Trophoblast cell (in vitro differentiated cells and primary cell): Measurements from ENCODE around the gene EFNA3.

Experiments used
- DNase-seq, 2 donors: peaks; one replicate each; pipeline ENCODE4 v3.0.0-alpha.2; 2016
- H2AFZ ChIP-seq: 2 replicates; pipeline ENCODE4 v1.6.1; 2013; ENCODE audit warnings: low read length, moderate library complexity, mild to moderate bottlenecking; ENCODE audit not compliant: insufficient read depth, poor library complexity
- H2AK5ac ChIP-seq: 2 replicates; pipeline ENCODE4 v1.6.1; 2013; ENCODE audit warnings: mild to moderate bottlenecking, low read length
- H2BK120ac ChIP-seq: 2 replicates; pipeline ENCODE4 v1.6.1; 2013; ENCODE audit warnings: low read length, mild to moderate bottlenecking, moderate library complexity; ENCODE audit not compliant: insufficient read depth, poor library complexity
- H2BK12ac ChIP-seq: 2 replicates; pipeline ENCODE4 v1.6.1; 2013; ENCODE audit warnings: mild to moderate bottlenecking, low read length, moderate library complexity
- H2BK5ac ChIP-seq: 2 replicates; pipeline ENCODE4 v1.6.1; 2013; ENCODE audit warnings: low read length, low read depth, moderate library complexity, mild to moderate bottlenecking; ENCODE audit not compliant: poor library complexity
- H3K14ac ChIP-seq: 2 replicates; pipeline ENCODE4 v1.6.1; 2013; ENCODE audit warnings: mild to moderate bottlenecking, low read length
- H3K18ac ChIP-seq: 2 replicates; pipeline ENCODE4 v1.6.1; 2013; ENCODE audit warnings: mild to moderate bottlenecking, low read length
- H3K23ac ChIP-seq: 2 replicates; pipeline ENCODE4 v1.6.1; 2013; ENCODE audit warnings: low read length
- H3K27ac ChIP-seq: 2 replicates; pipeline ENCODE4 v1.5.1; 2013; ENCODE audit warnings: low read depth, mild to moderate bottlenecking, inconsistent platforms, low read length, moderate library complexity
- H3K27me3 ChIP-seq: 2 replicates; pipeline ENCODE4 v1.6.1; 2013; ENCODE audit warnings: inconsistent platforms, mild to moderate bottlenecking, low read length, moderate library complexity; ENCODE audit not compliant: insufficient read depth
- H3K36me3 ChIP-seq, 2 experiments: 1 replicate in 1 of 2; 2 replicates in 1 of 2; pipeline ENCODE4 v1.6.1; 2013; ENCODE audit warnings: low read length in 2 of 2, mild to moderate bottlenecking in 2 of 2, moderate library complexity in 1 of 2; ENCODE audit not compliant: insufficient read depth in 2 of 2, control insufficient read depth in 1 of 2
- H3K4ac ChIP-seq: 2 replicates; pipeline ENCODE4 v1.6.1; 2013; ENCODE audit warnings: low read depth, mild to moderate bottlenecking, low read length, moderate library complexity
- H3K4me1 ChIP-seq, 2 experiments: 1 replicate in 1 of 2; 2 replicates in 1 of 2; pipeline ENCODE4 v1.6.1; 2013; ENCODE audit warnings: low read length in 2 of 2, mild to moderate bottlenecking in 2 of 2, moderate library complexity in 1 of 2; ENCODE audit not compliant: insufficient read depth in 2 of 2, control insufficient read depth in 1 of 2
- H3K4me2 ChIP-seq: 2 replicates; pipeline ENCODE4 v1.6.1; 2013; ENCODE audit warnings: inconsistent platforms, mild to moderate bottlenecking, low read length, moderate library complexity
- H3K4me3 ChIP-seq: 2 replicates; pipeline ENCODE4 v1.5.1; 2013; ENCODE audit warnings: mild to moderate bottlenecking, low read depth, low read length, inconsistent platforms
- H3K79me1 ChIP-seq: one replicate; pipeline ENCODE4 v1.6.1; 2013; ENCODE audit warnings: low read length
- H3K79me2 ChIP-seq: 2 replicates; pipeline ENCODE4 v1.6.1; 2013; ENCODE audit warnings: low read length, mild to moderate bottlenecking; ENCODE audit not compliant: control insufficient read depth, insufficient read depth, poor library complexity
- H3K9ac ChIP-seq: 2 replicates; pipeline ENCODE4 v1.6.1; 2013; ENCODE audit warnings: mild to moderate bottlenecking, low read length
- H3K9me3 ChIP-seq: 2 replicates; pipeline ENCODE4 v1.6.1; 2013; ENCODE audit warnings: low read depth, mild to moderate bottlenecking, control low read depth, inconsistent platforms, low read length; ENCODE audit not compliant: insufficient read depth
- H4K12ac ChIP-seq: 2 replicates; pipeline ENCODE4 v1.6.1; 2013; ENCODE audit warnings: low read depth, mild to moderate bottlenecking, low read length, moderate library complexity
- H4K8ac ChIP-seq: 2 replicates; pipeline ENCODE4 v1.6.1; 2013; ENCODE audit warnings: low read depth, mild to moderate bottlenecking, low read length, moderate library complexity
- H4K91ac ChIP-seq: one replicate; pipeline ENCODE4 v1.6.1; 2013; ENCODE audit warnings: low read depth, mild to moderate bottlenecking, low read length, moderate library complexity
- WGBS: extraction: QIAGEN DNeasy Blood & Tissue Kit; methylation state at CpG from one replicate; pipeline ENCODE4 v1.1.7; 2013; ENCODE audit warnings: missing lambda C conversion rate; ENCODE audit not compliant: insufficient read length, insufficient coverage; ENCODE audit errors: extremely low coverage; 5-methylcytosine and 5-hydroxymethylcytosine counted together

EFNA3 gene

GRCh38 chr1:155050560-155051341, 27.9 kb upstream of the EFNA3 start, which contains the start of gene ADAM15:
ADAM15 (plus strand) TSS chr1:155051316; CDS start chr1:155051387, 71 bp downstream.
- peak within 1 kb of the TSS; percentile 54 for H3K4ac ChIP-seq
- peak within 1 kb of the TSS; percentile 20 for H2AK5ac ChIP-seq
- H4K12ac ChIP-seq: peak within 1 kb of the TSS; percentile 4
- peak within 1 kb of the TSS; percentile 49 for H3K14ac ChIP-seq
- H3K4me1 ChIP-seq: peaks cover 18 to 27% of the 10 kb centered on the region in 2 experiments
- H3K27me3 ChIP-seq: no peaks in the 10 kb centered on the region
- H3K27ac ChIP-seq: peak within 1 kb of the TSS; percentile 62
- H3K4me2 ChIP-seq: peak within 1 kb of the TSS; percentile 97
- H3K9me3 ChIP-seq: no peaks in the 10 kb centered on the region
- peaks cover 0 to 3% of the 10 kb centered on the region in 2 experiments for H3K36me3 ChIP-seq
- peak within 1 kb of the TSS; percentile 78 for H3K4me3 ChIP-seq
- peak within 1 kb of the TSS; percentile 51 for H2BK12ac ChIP-seq
- peak within 1 kb of the TSS; percentile 69 for H2BK120ac ChIP-seq
- peak within 1 kb of the TSS; percentile 93 for H4K91ac ChIP-seq
- peak within 1 kb of the TSS; percentile 67 for H2BK5ac ChIP-seq
- DNase-seq: peak; percentile 90 to 96
- peak within 1 kb of the TSS; percentile 63 for H4K8ac ChIP-seq
- no CpG with 5 or more reads among the region's 99 CpGs for WGBS
- no peak within 1 kb of the TSS for H3K23ac ChIP-seq
- H3K9ac ChIP-seq: peak within 1 kb of the TSS; percentile 73
- peak within 1 kb of the TSS; percentile 80 for H2AFZ ChIP-seq
- peaks cover 4% of the 10 kb centered on the region for H3K79me2 ChIP-seq
- peak within 1 kb of the TSS; percentile 71 for H3K18ac ChIP-seq
- H3K79me1 ChIP-seq: peaks cover 7% of the 10 kb centered on the region

- H2BK5ac ChIP-seq: no peak overlapping the region
- peak overlapping the region; percentile 43 for H4K8ac ChIP-seq
- H2BK120ac ChIP-seq: peak overlapping the region; percentile 26
- peaks cover 18 to 27% of the 10 kb centered on the region in 2 experiments for H3K4me1 ChIP-seq
- H3K4ac ChIP-seq: no peak overlapping the region
- H3K14ac ChIP-seq: peak overlapping the region; percentile 49
- H3K18ac ChIP-seq: peak overlapping the region; percentile 71
- no peak overlapping the region for H4K12ac ChIP-seq
- DNase-seq: no peak
- no peak overlapping the region for H3K9ac ChIP-seq
- H2AFZ ChIP-seq: peak overlapping the region; percentile 60
- H3K79me1 ChIP-seq: peaks cover 7% of the 10 kb centered on the region
- no peaks in the 10 kb centered on the region for H3K27me3 ChIP-seq
- peak overlapping the region; percentile 69 for H3K4me3 ChIP-seq
- no peak overlapping the region for H3K27ac ChIP-seq
- H4K91ac ChIP-seq: no peak overlapping the region
- H2BK12ac ChIP-seq: no peak overlapping the region
- peaks cover 4% of the 10 kb centered on the region for H3K79me2 ChIP-seq
- H2AK5ac ChIP-seq: no peak overlapping the region
- no peak overlapping the region for H3K23ac ChIP-seq
- H3K9me3 ChIP-seq: no peaks in the 10 kb centered on the region
- no CpG with 5 or more reads among the region's 31 CpGs for WGBS
- H3K36me3 ChIP-seq: peaks cover 0 to 3% of the 10 kb centered on the region in 2 experiments
- H3K4me2 ChIP-seq: peak overlapping the region; percentile 91
Measured at GRCh38 chr1:155051342-155051776, 27.3 kb upstream of the EFNA3 start.

- Histone ChIP-seq H3K27ac (no peak overlapping the region), H3K79me2 (peaks cover 4% of the 10 kb centered on the region), H3K9me3 (no peaks in the 10 kb centered on the region), H3K4ac (no peak overlapping the region), H2AFZ (peak overlapping the region; percentile 11), H2BK12ac (no peak overlapping the region), H2AK5ac (no peak overlapping the region), H3K4me1 (peaks cover 18 to 27% of the 10 kb centered on the region in 2 experiments), H2BK120ac (no peak overlapping the region), H3K4me2 (peak overlapping the region; percentile 91), H3K36me3 (peaks cover 0 to 3% of the 10 kb centered on the region in 2 experiments), H4K91ac (no peak overlapping the region), H4K12ac (no peak overlapping the region), H3K14ac (peak overlapping the region; percentile 40), H3K18ac (no peak overlapping the region), H4K8ac (peak overlapping the region; percentile 22), H3K9ac (no peak overlapping the region), H3K27me3 (no peaks in the 10 kb centered on the region), H3K79me1 (peaks cover 7% of the 10 kb centered on the region), H3K23ac (no peak overlapping the region), H2BK5ac (no peak overlapping the region), H3K4me3 (peak overlapping the region; percentile 69)
- DNase-seq: peak in 1 of 2 donors; percentile 29
- WGBS: no CpG with 5 or more reads among the region's 27 CpGs
Measured at GRCh38 chr1:155051777-155052398, 26.7 kb upstream of the EFNA3 start.

- H2BK12ac ChIP-seq: no peak overlapping the region
- H2BK5ac ChIP-seq: no peak overlapping the region
- no peak overlapping the region for H2BK120ac ChIP-seq
- peaks cover 7% of the 10 kb centered on the region for H3K79me1 ChIP-seq
- no peak overlapping the region for H4K12ac ChIP-seq
- DNase-seq: no peak
- no peak overlapping the region for H3K23ac ChIP-seq
- no peak overlapping the region for H3K18ac ChIP-seq
- H3K27ac ChIP-seq: no peak overlapping the region
- H3K9me3 ChIP-seq: no peaks in the 10 kb centered on the region
- no peaks in the 10 kb centered on the region for H3K27me3 ChIP-seq
- H3K4me3 ChIP-seq: no peak overlapping the region
- no peak overlapping the region for H3K4me2 ChIP-seq
- H3K79me2 ChIP-seq: peaks cover 4% of the 10 kb centered on the region
- no peak overlapping the region for H4K8ac ChIP-seq
- H3K9ac ChIP-seq: no peak overlapping the region
- WGBS: no CpG with 5 or more reads among the region's 12 CpGs
- no peak overlapping the region for H3K4ac ChIP-seq
- H2AK5ac ChIP-seq: no peak overlapping the region
- H3K14ac ChIP-seq: no peak overlapping the region
- H2AFZ ChIP-seq: no peak overlapping the region
- H3K4me1 ChIP-seq: peaks cover 18 to 27% of the 10 kb centered on the region in 2 experiments
- peaks cover 3% of the 10 kb centered on the region in 2 experiments for H3K36me3 ChIP-seq
- H4K91ac ChIP-seq: no peak overlapping the region
Measured at GRCh38 chr1:155052439-155053395, 25.9 kb upstream of the EFNA3 start.
